Fibroblast of skin of right quadriceps (primary cell): Measurements from ENCODE around the gene CCDC196.
A peak's percentile ranks its signal among the peaks of the same experiment; 100 is the strongest.

Experiments
- DNase-seq: peaks from one replicate; pipeline ENCODE4 v3.0.0-alpha.2; 2013

The CCDC196 gene

GRCh38 chr14:66485910-66486421 lies at the start of gene CCDC196:
Gene CCDC196 (plus strand): TSS chr14:66486371. CDS start chr14:66486503, 132 bp downstream.
- no peak for DNase-seq

- no peak for DNase-seq
These were observed 45.4 kb upstream of the CCDC196 start for GRCh38 chr14:66440801-66441200.

GRCh38 chr14:66442953-66443571 lies 43.1 kb upstream of the CCDC196 start:
- DNase-seq, result no peak

- DNase-seq, result no peak
These were observed 42.4 kb upstream of the CCDC196 start for GRCh38 chr14:66443785-66444184.

GRCh38 chr14:66444271-66444927 lies 41.8 kb upstream of the CCDC196 start:
- DNase-seq, result no peak

- no peak for DNase-seq
These were observed 40.2 kb upstream of the CCDC196 start for GRCh38 chr14:66445936-66446335.

- DNase-seq, result no peak
These were observed 32.7 kb upstream of the CCDC196 start for GRCh38 chr14:66453469-66453868.

GRCh38 chr14:66459603-66460002 lies 26.6 kb upstream of the CCDC196 start:
- no peak for DNase-seq

- DNase-seq, result no peak
These were observed 21.9 kb upstream of the CCDC196 start for GRCh38 chr14:66464261-66464660.

GRCh38 chr14:66468778-66469367 lies 17.3 kb upstream of the CCDC196 start:
- DNase-seq, result no peak

GRCh38 chr14:66471584-66471983 lies 14.6 kb upstream of the CCDC196 start:
- no peak for DNase-seq

GRCh38 chr14:66472251-66472650 lies 13.9 kb upstream of the CCDC196 start:
- DNase-seq, result no peak

GRCh38 chr14:66473223-66473622 lies 12.9 kb upstream of the CCDC196 start:
- no peak for DNase-seq

GRCh38 chr14:66476964-66477363 lies 9.2 kb upstream of the CCDC196 start:
- peak; percentile 48 for DNase-seq

GRCh38 chr14:66477567-66477966 lies 8.6 kb upstream of the CCDC196 start:
- DNase-seq, result no peak

- no peak for DNase-seq
These were observed 3.3 kb upstream of the CCDC196 start for GRCh38 chr14:66482873-66483272.

GRCh38 chr14:66483322-66483721 lies 2.8 kb upstream of the CCDC196 start:
- DNase-seq, result no peak

- DNase-seq, result no peak
These were observed 1.1 kb upstream of the CCDC196 start for GRCh38 chr14:66485029-66485428.

- no peak for DNase-seq
These were observed 993 bp downstream of the CCDC196 start for GRCh38 chr14:66487164-66487563.

- no peak for DNase-seq
These were observed 4.3 kb downstream of the CCDC196 start for GRCh38 chr14:66490143-66491111.

- no peak for DNase-seq
These were observed 7.6 kb downstream of the CCDC196 start for GRCh38 chr14:66493750-66494149.

- peak; percentile 55 for DNase-seq
These were observed 9.3 kb downstream of the CCDC196 start for GRCh38 chr14:66495218-66496098.
